Measurements from ENCODE around the gene EXOSC10.

DNA sequence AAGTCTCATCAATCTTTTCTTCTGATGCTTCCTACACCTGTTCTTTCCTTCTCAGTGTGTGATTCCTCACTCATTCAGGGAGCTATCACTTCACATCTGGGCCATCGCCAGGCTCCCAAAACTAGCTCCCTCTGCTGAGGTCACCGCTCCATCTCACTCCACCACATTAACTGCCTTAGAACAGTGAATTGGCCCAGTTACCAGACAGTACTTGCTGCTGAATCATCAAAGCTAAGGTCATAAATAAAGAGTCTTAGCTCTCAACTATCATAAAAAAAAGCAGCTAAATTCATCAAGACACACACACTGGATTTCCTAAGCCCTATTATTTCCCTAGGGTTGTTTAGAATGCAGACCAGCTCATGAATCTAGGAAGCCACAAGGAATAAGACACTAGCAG, 21.0 kb downstream of the EXOSC10 start:
- TF ChIP-seq, protein P1, sequence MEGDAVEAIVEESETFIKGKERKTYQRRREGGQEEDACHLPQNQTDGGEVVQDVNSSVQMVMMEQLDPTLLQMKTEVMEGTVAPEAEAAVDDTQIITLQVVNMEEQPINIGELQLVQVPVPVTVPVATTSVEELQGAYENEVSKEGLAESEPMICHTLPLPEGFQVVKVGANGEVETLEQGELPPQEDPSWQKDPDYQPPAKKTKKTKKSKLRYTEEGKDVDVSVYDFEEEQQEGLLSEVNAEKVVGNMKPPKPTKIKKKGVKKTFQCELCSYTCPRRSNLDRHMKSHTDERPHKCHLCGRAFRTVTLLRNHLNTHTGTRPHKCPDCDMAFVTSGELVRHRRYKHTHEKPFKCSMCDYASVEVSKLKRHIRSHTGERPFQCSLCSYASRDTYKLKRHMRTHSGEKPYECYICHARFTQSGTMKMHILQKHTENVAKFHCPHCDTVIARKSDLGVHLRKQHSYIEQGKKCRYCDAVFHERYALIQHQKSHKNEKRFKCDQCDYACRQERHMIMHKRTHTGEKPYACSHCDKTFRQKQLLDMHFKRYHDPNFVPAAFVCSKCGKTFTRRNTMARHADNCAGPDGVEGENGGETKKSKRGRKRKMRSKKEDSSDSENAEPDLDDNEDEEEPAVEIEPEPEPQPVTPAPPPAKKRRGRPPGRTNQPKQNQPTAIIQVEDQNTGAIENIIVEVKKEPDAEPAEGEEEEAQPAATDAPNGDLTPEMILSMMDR (optimal IDR thresholded peaks at IDR 0.05 in 1 of 3, IDR thresholded peaks at IDR 0.05 in 1 of 3, conservative IDR thresholded peaks at IDR 0.05 in 1 of 3; ENCODE audit: extremely low read depth in 1 of 3, insufficient read depth in 2 of 3, low read length in 3 of 3): no peak
- TF ChIP-seq EZH2 (IDR thresholded peaks at IDR 0.05; ENCODE audit: low read length): no peak

All from keratinocyte (primary cell).